HTR-8/SVneo (cell line): ENCODE data around the gene NPR2.

Experiments used
- DNase-seq: peaks from one replicate; pipeline ENCODE4 v3.0.0; 2011; ENCODE audit warnings: low spot score, mixed read lengths; ENCODE audit not compliant: insufficient read length
- FAIRE-seq: peaks from 2 replicates; lab custom pipeline; 2011; peaks lifted over from hg19 to GRCh38; lab: Jason Lieb, UNC

The NPR2 gene

GRCh38 chr9:35827486-35827885 lies 36.1 kb downstream of the NPR2 start:
- DNase-seq: no peak

GRCh38 chr9:35828716-35829083 lies 37.3 kb downstream of the NPR2 start, which contains the start of gene FAM221B:
Gene FAM221B, minus strand, starts transcription at chr9:35828732. Its CDS starts 2,571 bp downstream, at chr9:35826161.
- DNase-seq: no peak
- no peak for FAIRE-seq

More at GRCh38 chr9:35827486-35827885, 36.1 kb downstream of the NPR2 start:
- no peak for FAIRE-seq

GRCh38 chr9:35829084-35829763 lies 37.8 kb downstream of the NPR2 start, which contains the start of gene TMEM8B:
Gene TMEM8B, plus strand, starts transcription at chr9:35829228. Its CDS starts 220 bp downstream, at chr9:35829448.
- DNase-seq: peak; percentile 90
- no peak for FAIRE-seq

- FAIRE-seq (no peak), DNase-seq (no peak)
These were observed 38.3 kb downstream of the NPR2 start for GRCh38 chr9:35829764-35830096.

- DNase-seq (no peak), FAIRE-seq (no peak)
These were observed 39.6 kb downstream of the NPR2 start for GRCh38 chr9:35831040-35831439.

GRCh38 chr9:35832814-35833213 lies 41.4 kb downstream of the NPR2 start:
- FAIRE-seq: no peak
- no peak for DNase-seq

GRCh38 chr9:35834260-35835215 lies 43.1 kb downstream of the NPR2 start:
- DNase-seq (no peak), FAIRE-seq (no peak)

- FAIRE-seq (no peak), DNase-seq (no peak)
These were observed 43.8 kb downstream of the NPR2 start for GRCh38 chr9:35835216-35835632.

- no peak for DNase-seq
- no peak for FAIRE-seq
These were observed 44.4 kb downstream of the NPR2 start for GRCh38 chr9:35835766-35836165.

GRCh38 chr9:35836595-35836994 lies 45.2 kb downstream of the NPR2 start:
- no peak for FAIRE-seq
- no peak for DNase-seq

GRCh38 chr9:35839926-35840325 lies 48.5 kb downstream of the NPR2 start:
- FAIRE-seq: no peak

GRCh38 chr9:35840881-35841644 lies 49.7 kb downstream of the NPR2 start:
- DNase-seq (no peak), FAIRE-seq (no peak)

More at GRCh38 chr9:35839926-35840325, 48.5 kb downstream of the NPR2 start:
- DNase-seq: no peak

GRCh38 chr9:35841645-35841900 lies 50.2 kb downstream of the NPR2 start:
- no peak for FAIRE-seq

GRCh38 chr9:35842020-35842745 lies 50.8 kb downstream of the NPR2 start:
- FAIRE-seq (no peak), DNase-seq (no peak)

More at GRCh38 chr9:35841645-35841900, 50.2 kb downstream of the NPR2 start:
- no peak for DNase-seq

- no peak for FAIRE-seq
- DNase-seq: no peak
These were observed 51.4 kb downstream of the NPR2 start for GRCh38 chr9:35842795-35843194.

- DNase-seq: peak; percentile 27
These were observed 53.4 kb downstream of the NPR2 start for GRCh38 chr9:35844628-35845270.

GRCh38 chr9:35845824-35846771 lies 54.7 kb downstream of the NPR2 start:
- FAIRE-seq (no peak), DNase-seq (no peak)

More at GRCh38 chr9:35844628-35845270, 53.4 kb downstream of the NPR2 start:
- no peak for FAIRE-seq

GRCh38 chr9:35847792-35848572 lies 56.6 kb downstream of the NPR2 start:
- FAIRE-seq: no peak
- no peak for DNase-seq
